LNCAP (cell line): ENCODE data around the gene PPP4R4.

Experiments
- CTCF ChIP-seq: fragments of 450-650 bp; IDR thresholded peaks from 2 replicates; pipeline ENCODE4 v1.5.1; 2017; ENCODE audit warnings: mild to moderate bottlenecking

The PPP4R4 gene

DNA sequence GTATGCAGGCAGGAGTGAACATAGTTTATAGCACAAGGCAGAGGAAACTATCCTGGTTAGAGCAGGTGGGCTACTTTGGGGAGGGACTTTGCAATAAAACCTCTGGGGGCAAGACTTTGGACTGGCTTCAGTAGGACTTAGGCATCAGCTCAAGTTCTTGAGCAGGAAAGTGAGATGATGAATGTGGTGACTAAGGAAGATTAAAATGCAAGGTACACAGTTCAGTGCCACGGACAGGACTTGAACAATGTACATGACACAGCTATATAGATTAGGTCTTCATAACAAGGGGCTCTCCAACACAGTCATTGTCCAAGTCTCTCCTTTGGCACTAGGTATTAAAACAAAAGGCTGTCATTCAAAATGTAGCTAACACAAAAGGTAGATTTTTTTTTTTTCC, 21.4 kb upstream of the PPP4R4 start:
- TF ChIP-seq CTCF = no peak

DNA sequence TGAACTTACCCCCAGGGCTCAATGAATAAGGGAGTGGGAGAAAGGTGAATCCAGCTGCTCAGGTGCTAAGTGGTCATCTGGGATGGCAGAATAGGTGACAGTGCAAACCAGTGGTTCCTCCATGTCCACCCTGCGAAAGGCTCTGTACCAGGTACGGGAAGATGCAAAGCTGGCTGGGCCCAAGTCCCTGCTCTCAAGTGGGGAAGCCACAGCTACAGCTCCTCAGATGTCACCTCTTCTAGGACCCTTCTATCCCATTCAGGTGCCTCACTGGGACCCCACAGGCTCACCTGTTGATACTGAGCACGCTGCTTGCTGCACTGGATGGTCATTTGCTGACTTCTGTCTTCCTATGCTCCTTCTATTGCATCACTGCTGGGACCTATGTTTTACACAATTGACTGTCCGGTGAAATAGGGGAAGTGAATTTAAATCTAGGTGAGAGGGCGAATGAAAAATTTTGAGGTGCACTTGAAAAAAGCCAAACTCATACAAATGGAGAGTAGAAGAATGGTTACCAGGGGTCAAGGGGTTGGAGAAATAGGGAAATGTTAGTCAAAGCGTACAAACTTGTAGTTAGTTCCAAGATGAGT, 20.3 kb upstream of the PPP4R4 start:
- TF ChIP-seq CTCF = no peak

DNA sequence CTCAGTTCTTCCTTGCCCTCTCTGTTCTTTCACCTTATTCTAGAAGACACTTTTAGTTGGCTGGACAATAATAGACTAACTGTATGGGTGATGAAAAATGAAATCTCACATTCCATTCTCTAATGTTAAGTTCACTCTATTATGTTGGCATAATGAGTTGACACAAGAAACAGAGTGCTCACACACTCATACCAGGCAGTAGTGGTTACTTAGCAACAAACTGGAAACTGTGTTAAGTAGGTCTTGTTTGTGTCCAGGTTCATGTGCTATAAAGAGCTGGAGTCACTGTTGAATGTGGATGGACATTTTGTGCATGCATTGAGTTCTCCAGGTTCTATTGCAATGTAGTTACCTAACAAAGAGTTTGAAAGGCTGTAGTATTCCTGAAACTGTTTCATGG, 16.9 kb upstream of the PPP4R4 start:
- no peak for TF ChIP-seq CTCF

DNA sequence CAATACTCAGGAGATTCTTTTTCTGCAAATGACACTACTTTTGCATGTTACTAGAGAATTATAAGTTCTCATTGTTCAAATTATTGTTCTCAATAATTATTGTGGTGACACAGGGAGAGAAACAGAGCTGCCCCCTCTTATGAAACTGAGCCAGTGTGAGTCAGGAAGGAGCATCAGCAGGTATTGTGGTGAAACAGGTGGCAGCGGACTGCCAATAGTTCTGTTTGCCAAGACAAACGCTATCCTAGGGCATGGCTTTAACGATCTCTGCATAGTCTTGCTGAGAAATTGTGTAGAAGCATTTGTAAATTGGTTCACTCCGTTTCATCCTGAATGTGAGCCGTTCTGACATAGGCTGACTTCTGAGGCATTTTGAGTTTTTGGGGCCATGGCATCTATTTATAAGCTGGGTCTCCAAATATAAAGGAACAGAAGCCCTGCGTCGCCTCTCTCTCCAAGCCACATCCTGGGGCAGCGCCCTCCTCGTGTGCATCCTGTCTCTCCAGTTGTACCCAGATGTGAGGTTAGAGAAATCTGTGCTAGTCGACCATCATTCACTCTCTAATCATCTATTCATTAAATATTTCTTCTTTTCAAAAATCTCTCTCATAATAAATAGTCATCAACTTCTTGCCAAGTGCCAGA, 15.8 kb upstream of the PPP4R4 start:
- no peak for TF ChIP-seq CTCF

DNA sequence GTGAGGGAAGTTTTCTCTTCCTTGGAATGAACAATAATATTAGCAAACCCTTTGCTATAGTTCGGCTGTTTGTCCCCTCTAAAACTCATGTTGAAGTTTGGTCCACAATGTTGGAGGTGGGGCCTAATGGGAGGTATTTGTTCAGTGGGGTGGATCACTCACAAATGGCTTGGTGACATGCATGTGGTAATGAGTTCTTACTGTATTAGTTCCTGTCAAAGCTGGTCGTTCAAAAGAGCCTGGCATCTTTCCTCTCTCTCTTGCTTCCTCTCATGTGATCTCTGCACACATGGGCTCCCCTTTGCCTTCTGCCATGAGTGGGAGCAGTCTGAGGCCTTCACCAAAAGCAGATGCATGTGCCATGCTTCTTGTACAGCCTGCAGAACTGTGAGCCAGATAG, 13.1 kb upstream of the PPP4R4 start:
- TF ChIP-seq CTCF = no peak

- TF ChIP-seq CTCF = no peak
Observed at GRCh38 chr14:94161981-94162380, 12.1 kb upstream of the PPP4R4 start.

- no peak for TF ChIP-seq CTCF
Observed at GRCh38 chr14:94162466-94162865, 11.7 kb upstream of the PPP4R4 start.

DNA sequence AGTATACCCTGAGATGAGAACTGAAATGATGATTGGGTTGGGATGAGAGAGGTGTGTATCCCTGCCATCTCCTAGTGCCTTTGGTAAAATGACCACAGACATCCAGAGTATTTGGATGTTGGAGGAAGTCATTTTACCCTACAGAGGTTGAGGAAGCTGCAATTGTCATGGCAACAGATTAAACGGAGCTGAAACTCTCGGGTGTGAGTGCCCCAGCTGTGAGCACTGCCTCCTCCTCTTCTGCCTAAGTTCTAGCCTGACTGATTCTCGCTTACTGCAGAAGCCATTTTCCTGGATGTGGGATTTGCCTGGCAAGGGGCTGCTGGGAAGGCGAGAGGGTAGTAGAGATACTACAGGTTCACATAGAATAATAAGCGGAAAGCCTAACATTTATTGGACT, 10.3 kb upstream of the PPP4R4 start:
- TF ChIP-seq CTCF = no peak
